SU-DHL-6 (cell line): ENCODE data around the gene SH3RF3.

ENCODE experiments used
- CTCF ChIP-seq: fragments of 200-600 bp; sonication (generic); IDR thresholded peaks from one replicate; pipeline ENCODE4 v1.5.1; 2017; ENCODE audit warnings: antibody characterized with exemption, mild to moderate bottlenecking, low read length, moderate library complexity; ENCODE audit not compliant: insufficient read depth, poor library complexity, severe bottlenecking
- EZH2phosphoT487 ChIP-seq: fragments of 200-600 bp; sonication (generic), shearing (Covaris generic); conservative IDR thresholded peaks from 2 replicates; pipeline ENCODE4 v1.6.1; 2018; ENCODE audit warnings: mild to moderate bottlenecking, antibody characterized with exemption, low read length, moderate library complexity, mixed read lengths

GRCh38 chr2:109207176-109207575, 78.2 kb downstream of the SH3RF3 start:
- TF ChIP-seq CTCF (no peak), EZH2phosphoT487 (no peak)
